ENCODE data around the gene ABCC1. TPM values are rescaled to one million over a fixed set of nuclear protein-coding genes. Genes with fewer than 3 reads are reported as not detected.

The ABCC1 gene
- total RNA-seq, 6 donors from 2014 or later = 35.4 to 106 (median 44.8) TPM

DNA sequence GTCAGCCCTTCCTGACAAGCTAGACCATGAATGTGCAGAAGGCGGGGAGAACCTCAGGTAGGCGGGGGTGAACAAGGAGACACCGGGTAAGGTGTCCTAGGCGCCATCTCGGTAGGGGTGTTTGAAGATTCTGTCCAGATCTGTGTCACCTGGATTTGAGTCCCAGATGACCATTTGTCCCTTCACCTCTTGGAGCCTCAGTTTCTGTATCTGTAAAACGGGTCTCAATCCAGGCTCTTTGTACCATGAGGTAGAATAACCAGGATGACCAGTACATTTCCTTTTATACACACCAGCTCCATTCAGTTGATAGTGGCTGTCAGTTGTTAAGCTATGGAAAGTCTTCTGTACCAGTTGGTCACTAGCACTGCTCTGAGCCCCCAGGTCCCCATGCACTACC, 187.2 kb downstream of the ABCC1 start:
- ATAC-seq (ENCODE audit: low FRiP score in 2 of 2) = no peak
- WGBS, 2 donors = 95 to 97% methylated on average over 6 of the region's 6 CpGs
- H3K4me1 ChIP-seq = no peaks in the 10 kb centered on the region
- no peak overlapping the region for H3K4me3 ChIP-seq
- H3K9me3 ChIP-seq = no peaks in the 10 kb centered on the region
- H3K27ac ChIP-seq = no peak overlapping the region
- no peak for TF ChIP-seq EP300 (IDR thresholded peaks at IDR 0.05)
- TF ChIP-seq CTCF (IDR thresholded peaks at IDR 0.05) = no peak
- TF ChIP-seq POLR2AphosphoS5 (IDR thresholded peaks at IDR 0.05) = no peak
- TF ChIP-seq POLR2A (IDR thresholded peaks at IDR 0.05) = no peak
- peaks cover 16 to 96% (median 81%) of the 10 kb centered on the region in 4 donors for H3K36me3 ChIP-seq
- no peak for DNase-seq
- H3K27me3 ChIP-seq = no peaks in the 10 kb centered on the region

- Histone ChIP-seq H3K27ac (no peak overlapping the region), H3K4me1 (no peaks in the 10 kb centered on the region), H3K36me3 (peaks cover 16 to 96% (median 81%) of the 10 kb centered on the region in 4 donors), H3K4me3 (no peak overlapping the region), H3K9me3 (no peaks in the 10 kb centered on the region), H3K27me3 (no peaks in the 10 kb centered on the region)
- ATAC-seq (ENCODE audit: low FRiP score in 2 of 2) (no peak), DNase-seq (no peak)
- WGBS, 2 donors = 89 to 94% methylated on average over 8 of the region's 8 CpGs
- TF ChIP-seq POLR2A (IDR thresholded peaks at IDR 0.05) = no peak
- TF ChIP-seq POLR2AphosphoS5 (IDR thresholded peaks at IDR 0.05) = no peak
- TF ChIP-seq EP300 (IDR thresholded peaks at IDR 0.05) = no peak
- no peak for TF ChIP-seq CTCF (IDR thresholded peaks at IDR 0.05)
Observed at GRCh38 chr16:16137110-16137509, 187.7 kb downstream of the ABCC1 start.

GRCh38 chr16:16138034-16138635, 188.7 kb downstream of the ABCC1 start:
- Histone ChIP-seq H3K9me3 (no peaks in the 10 kb centered on the region), H3K27ac (no peak overlapping the region), H3K4me1 (no peaks in the 10 kb centered on the region), H3K4me3 (no peak overlapping the region), H3K36me3 (peaks cover 11 to 97% (median 80%) of the 10 kb centered on the region in 4 donors), H3K27me3 (no peaks in the 10 kb centered on the region)
- 97% methylated on average over 15 of the region's 15 CpGs for WGBS, 2 donors
- TF ChIP-seq CTCF (IDR thresholded peaks at IDR 0.05) = no peak
- TF ChIP-seq POLR2A (IDR thresholded peaks at IDR 0.05) = no peak
- no peak for TF ChIP-seq POLR2AphosphoS5 (IDR thresholded peaks at IDR 0.05)
- no peak for TF ChIP-seq EP300 (IDR thresholded peaks at IDR 0.05)
- ATAC-seq (ENCODE audit: low FRiP score in 2 of 2) = no peak
- DNase-seq = peak in 1 of 2 donors; percentile 44

DNA sequence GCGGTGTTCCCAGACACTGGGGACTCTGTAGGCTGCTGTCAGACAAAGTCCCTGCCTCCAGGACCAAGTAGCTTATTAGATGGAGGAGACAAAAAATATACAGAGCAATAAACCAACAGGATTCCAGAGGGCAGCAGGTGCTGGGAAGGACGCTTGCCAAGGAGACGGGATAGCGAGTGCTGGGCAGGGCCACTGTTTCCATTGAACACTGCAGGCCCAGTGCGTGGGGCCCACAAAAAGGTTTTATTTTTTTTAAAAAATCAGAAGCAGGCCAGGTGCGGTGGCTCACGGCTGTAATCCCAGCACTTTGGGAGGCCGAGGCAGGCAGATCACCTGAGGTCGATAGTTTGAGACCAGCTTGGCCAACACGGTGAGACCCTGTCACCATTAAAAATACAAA, 189.6 kb downstream of the ABCC1 start:
- ATAC-seq (ENCODE audit: low FRiP score in 2 of 2) (no peak), DNase-seq (no peak)
- Histone ChIP-seq H3K4me1 (no peaks in the 10 kb centered on the region), H3K36me3 (peaks cover 11 to 90% (median 75%) of the 10 kb centered on the region in 4 donors), H3K27ac (no peak overlapping the region), H3K27me3 (no peaks in the 10 kb centered on the region), H3K9me3 (no peaks in the 10 kb centered on the region), H3K4me3 (no peak overlapping the region)
- WGBS, 2 donors = 96 to 100% methylated on average over 10 of the region's 10 CpGs
- TF ChIP-seq EP300 (IDR thresholded peaks at IDR 0.05) = no peak
- no peak for TF ChIP-seq POLR2AphosphoS5 (IDR thresholded peaks at IDR 0.05)
- TF ChIP-seq CTCF (IDR thresholded peaks at IDR 0.05) = no peak
- TF ChIP-seq POLR2A (IDR thresholded peaks at IDR 0.05) = no peak

DNA sequence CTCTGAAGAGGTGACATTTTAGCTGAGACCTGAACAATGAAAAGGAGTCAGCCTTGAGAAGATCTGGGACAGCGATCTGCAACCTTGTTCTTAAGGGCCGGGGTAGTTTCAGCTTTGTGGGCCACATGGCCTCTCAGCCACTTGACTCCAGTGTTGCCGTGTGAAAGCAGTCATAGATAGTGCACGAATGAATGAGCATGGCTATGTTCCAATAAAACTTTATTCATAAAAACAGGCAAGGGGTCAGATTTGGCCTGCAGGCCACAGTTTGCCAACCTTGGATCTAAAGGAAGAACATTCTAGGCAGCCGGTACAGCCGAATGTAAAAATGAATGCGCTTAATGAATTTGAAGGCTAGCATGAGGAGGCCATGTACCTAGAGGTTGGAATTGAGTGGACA, 190.4 kb downstream of the ABCC1 start:
- Histone ChIP-seq H3K4me3 (no peak overlapping the region), H3K27ac (no peak overlapping the region), H3K9me3 (no peaks in the 10 kb centered on the region), H3K36me3 (peaks cover 11 to 82% (median 71%) of the 10 kb centered on the region in 4 donors), H3K4me1 (no peaks in the 10 kb centered on the region), H3K27me3 (no peaks in the 10 kb centered on the region)
- 96 to 97% methylated on average over 7 of the region's 7 CpGs for WGBS, 2 donors
- ATAC-seq (ENCODE audit: low FRiP score in 2 of 2) (no peak), DNase-seq (no peak)
- TF ChIP-seq POLR2AphosphoS5 (IDR thresholded peaks at IDR 0.05) (no peak), POLR2A (IDR thresholded peaks at IDR 0.05) (no peak), EP300 (IDR thresholded peaks at IDR 0.05) (no peak), CTCF (IDR thresholded peaks at IDR 0.05) (no peak)
